ENCODE measurements around the gene S100G.

Gene S100G

GRCh38 chrX:16651391-16652024 lies 1.6 kb downstream of the S100G start:
- TF ChIP-seq CTCF (conservative IDR thresholded peaks at IDR 0.05), result no peak
- no peak for TF ChIP-seq ZFX (IDR thresholded peaks at IDR 0.05)
- no peak overlapping the region for H3K27ac ChIP-seq

- no peak overlapping the region for H3K27ac ChIP-seq
- TF ChIP-seq ZFX (IDR thresholded peaks at IDR 0.05) (no peak), CTCF (conservative IDR thresholded peaks at IDR 0.05) (no peak)
Measured at GRCh38 chrX:16653424-16653823, 3.5 kb downstream of the S100G start.

GRCh38 chrX:16654093-16654492 lies 4.1 kb downstream of the S100G start:
- TF ChIP-seq ZFX (IDR thresholded peaks at IDR 0.05) (no peak), CTCF (conservative IDR thresholded peaks at IDR 0.05) (no peak)
- no peak overlapping the region for H3K27ac ChIP-seq

- TF ChIP-seq CTCF (conservative IDR thresholded peaks at IDR 0.05), result no peak
- TF ChIP-seq ZFX (IDR thresholded peaks at IDR 0.05), result no peak
- no peak overlapping the region for H3K27ac ChIP-seq
Measured at GRCh38 chrX:16658284-16658683, 8.3 kb downstream of the S100G start.

- no peak for TF ChIP-seq ZFX (IDR thresholded peaks at IDR 0.05)
- TF ChIP-seq CTCF (conservative IDR thresholded peaks at IDR 0.05), result no peak
- no peak overlapping the region for H3K27ac ChIP-seq
Measured at GRCh38 chrX:16659321-16659720, 9.4 kb downstream of the S100G start.

GRCh38 chrX:16661495-16661894 lies 11.5 kb downstream of the S100G start:
- no peak overlapping the region for H3K27ac ChIP-seq
- no peak for TF ChIP-seq CTCF (conservative IDR thresholded peaks at IDR 0.05)
- TF ChIP-seq ZFX (IDR thresholded peaks at IDR 0.05), result no peak

GRCh38 chrX:16662402-16662801 lies 12.4 kb downstream of the S100G start:
- no peak overlapping the region for H3K27ac ChIP-seq
- TF ChIP-seq ZFX (IDR thresholded peaks at IDR 0.05), result no peak
- TF ChIP-seq CTCF (conservative IDR thresholded peaks at IDR 0.05), result no peak
